ENCODE data around the gene PSD2. TPM values are rescaled to one million over a fixed set of nuclear protein-coding genes. Genes with fewer than 3 reads are reported as not detected.

The PSD2 gene
- total and polyA plus RNA-seq, 2 experiments from 2014 or later = 0.08 to 0.10 TPM

GRCh38 chr5:139861889-139862207, 66.2 kb downstream of the PSD2 start:
- no peak overlapping the region for H3K4me2 ChIP-seq
- Mint-ChIP-seq H3K4me3 (no peak overlapping the region), H3K9me3 (no peaks in the 10 kb centered on the region), H3K27ac (no peak overlapping the region), H3K27me3 (ENCODE audit: insufficient read depth, low read depth, poor library complexity) (peaks cover 8% of the 10 kb centered on the region), H3K36me3 (ENCODE audit: low read depth) (no peaks in the 10 kb centered on the region), H3K4me1 (peaks cover 9% of the 10 kb centered on the region; the same call in 2 of the 3 replicates)
- no peaks in the 10 kb centered on the region for H3K79me2 ChIP-seq (replicated peaks; ENCODE audit: insufficient read depth)
- ATAC-seq (no peak), DNase-seq (ENCODE audit: low spot score) (no peak)
- no peaks in the 10 kb centered on the region; the same call in 1 of the 2 replicates for H3K27me3 ChIP-seq (ENCODE audit: insufficient read depth)
- no peak overlapping the region for H2AFZ ChIP-seq
- TF ChIP-seq, protein P1, sequence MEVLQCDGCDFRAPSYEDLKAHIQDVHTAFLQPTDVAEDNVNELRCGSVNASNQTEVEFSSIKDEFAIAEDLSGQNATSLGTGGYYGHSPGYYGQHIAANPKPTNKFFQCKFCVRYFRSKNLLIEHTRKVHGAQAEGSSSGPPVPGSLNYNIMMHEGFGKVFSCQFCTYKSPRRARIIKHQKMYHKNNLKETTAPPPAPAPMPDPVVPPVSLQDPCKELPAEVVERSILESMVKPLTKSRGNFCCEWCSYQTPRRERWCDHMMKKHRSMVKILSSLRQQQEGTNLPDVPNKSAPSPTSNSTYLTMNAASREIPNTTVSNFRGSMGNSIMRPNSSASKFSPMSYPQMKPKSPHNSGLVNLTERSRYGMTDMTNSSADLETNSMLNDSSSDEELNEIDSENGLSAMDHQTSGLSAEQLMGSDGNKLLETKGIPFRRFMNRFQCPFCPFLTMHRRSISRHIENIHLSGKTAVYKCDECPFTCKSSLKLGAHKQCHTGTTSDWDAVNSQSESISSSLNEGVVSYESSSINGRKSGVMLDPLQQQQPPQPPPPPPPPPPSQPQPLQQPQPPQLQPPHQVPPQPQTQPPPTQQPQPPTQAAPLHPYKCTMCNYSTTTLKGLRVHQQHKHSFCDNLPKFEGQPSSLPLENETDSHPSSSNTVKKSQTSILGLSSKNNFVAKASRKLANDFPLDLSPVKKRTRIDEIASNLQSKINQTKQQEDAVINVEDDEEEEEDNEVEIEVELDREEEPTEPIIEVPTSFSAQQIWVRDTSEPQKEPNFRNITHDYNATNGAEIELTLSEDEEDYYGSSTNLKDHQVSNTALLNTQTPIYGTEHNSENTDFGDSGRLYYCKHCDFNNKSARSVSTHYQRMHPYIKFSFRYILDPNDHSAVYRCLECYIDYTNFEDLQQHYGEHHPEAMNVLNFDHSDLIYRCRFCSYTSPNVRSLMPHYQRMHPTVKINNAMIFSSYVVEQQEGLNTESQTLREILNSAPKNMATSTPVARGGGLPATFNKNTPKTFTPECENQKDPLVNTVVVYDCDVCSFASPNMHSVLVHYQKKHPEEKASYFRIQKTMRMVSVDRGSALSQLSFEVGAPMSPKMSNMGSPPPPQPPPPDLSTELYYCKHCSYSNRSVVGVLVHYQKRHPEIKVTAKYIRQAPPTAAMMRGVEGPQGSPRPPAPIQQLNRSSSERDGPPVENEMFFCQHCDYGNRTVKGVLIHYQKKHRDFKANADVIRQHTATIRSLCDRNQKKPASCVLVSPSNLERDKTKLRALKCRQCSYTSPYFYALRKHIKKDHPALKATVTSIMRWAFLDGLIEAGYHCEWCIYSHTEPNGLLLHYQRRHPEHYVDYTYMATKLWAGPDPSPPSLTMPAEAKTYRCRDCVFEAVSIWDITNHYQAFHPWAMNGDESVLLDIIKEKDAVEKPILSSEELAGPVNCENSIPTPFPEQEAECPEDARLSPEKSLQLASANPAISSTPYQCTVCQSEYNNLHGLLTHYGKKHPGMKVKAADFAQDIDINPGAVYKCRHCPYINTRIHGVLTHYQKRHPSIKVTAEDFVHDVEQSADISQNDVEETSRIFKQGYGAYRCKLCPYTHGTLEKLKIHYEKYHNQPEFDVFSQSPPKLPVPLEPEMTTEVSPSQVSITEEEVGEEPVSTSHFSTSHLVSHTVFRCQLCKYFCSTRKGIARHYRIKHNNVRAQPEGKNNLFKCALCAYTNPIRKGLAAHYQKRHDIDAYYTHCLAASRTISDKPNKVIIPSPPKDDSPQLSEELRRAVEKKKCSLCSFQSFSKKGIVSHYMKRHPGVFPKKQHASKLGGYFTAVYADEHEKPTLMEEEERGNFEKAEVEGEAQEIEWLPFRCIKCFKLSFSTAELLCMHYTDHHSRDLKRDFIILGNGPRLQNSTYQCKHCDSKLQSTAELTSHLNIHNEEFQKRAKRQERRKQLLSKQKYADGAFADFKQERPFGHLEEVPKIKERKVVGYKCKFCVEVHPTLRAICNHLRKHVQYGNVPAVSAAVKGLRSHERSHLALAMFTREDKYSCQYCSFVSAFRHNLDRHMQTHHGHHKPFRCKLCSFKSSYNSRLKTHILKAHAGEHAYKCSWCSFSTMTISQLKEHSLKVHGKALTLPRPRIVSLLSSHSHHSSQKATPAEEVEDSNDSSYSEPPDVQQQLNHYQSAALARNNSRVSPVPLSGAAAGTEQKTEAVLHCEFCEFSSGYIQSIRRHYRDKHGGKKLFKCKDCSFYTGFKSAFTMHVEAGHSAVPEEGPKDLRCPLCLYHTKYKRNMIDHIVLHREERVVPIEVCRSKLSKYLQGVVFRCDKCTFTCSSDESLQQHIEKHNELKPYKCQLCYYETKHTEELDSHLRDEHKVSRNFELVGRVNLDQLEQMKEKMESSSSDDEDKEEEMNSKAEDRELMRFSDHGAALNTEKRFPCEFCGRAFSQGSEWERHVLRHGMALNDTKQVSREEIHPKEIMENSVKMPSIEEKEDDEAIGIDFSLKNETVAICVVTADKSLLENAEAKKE (CRISPR knock-in tag; IDR thresholded peaks at IDR 0.05) = no peak
- TF ChIP-seq EZH2 (IDR thresholded peaks at IDR 0.05; ENCODE audit: low read depth, unreplicated experiment) (no peak), STAT1 (IDR thresholded peaks at IDR 0.05; ENCODE audit: unreplicated experiment) (no peak), ZNF331 (CRISPR knock-in tag; IDR thresholded peaks at IDR 0.05; ENCODE audit: low read depth) (no peak), CREB1 (CRISPR knock-in tag; IDR thresholded peaks at IDR 0.05; ENCODE audit: low read depth) (no peak), NANOG (IDR thresholded peaks at IDR 0.05; ENCODE audit: borderline replicate concordance) (no peak), EZH2phosphoT487 (IDR thresholded peaks at IDR 0.05; ENCODE audit: unreplicated experiment) (no peak)
- TF ChIP-seq, protein P2, sequence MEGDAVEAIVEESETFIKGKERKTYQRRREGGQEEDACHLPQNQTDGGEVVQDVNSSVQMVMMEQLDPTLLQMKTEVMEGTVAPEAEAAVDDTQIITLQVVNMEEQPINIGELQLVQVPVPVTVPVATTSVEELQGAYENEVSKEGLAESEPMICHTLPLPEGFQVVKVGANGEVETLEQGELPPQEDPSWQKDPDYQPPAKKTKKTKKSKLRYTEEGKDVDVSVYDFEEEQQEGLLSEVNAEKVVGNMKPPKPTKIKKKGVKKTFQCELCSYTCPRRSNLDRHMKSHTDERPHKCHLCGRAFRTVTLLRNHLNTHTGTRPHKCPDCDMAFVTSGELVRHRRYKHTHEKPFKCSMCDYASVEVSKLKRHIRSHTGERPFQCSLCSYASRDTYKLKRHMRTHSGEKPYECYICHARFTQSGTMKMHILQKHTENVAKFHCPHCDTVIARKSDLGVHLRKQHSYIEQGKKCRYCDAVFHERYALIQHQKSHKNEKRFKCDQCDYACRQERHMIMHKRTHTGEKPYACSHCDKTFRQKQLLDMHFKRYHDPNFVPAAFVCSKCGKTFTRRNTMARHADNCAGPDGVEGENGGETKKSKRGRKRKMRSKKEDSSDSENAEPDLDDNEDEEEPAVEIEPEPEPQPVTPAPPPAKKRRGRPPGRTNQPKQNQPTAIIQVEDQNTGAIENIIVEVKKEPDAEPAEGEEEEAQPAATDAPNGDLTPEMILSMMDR (conservative IDR thresholded peaks at IDR 0.05; ENCODE audit: low read depth in 2 of 2) = no peak
- no peak overlapping the region for H3K4me3 ChIP-seq
- no peaks in the 10 kb centered on the region for H3K36me3 ChIP-seq (ENCODE audit: insufficient read depth)
- no peaks in the 10 kb centered on the region for H3K9me2 ChIP-seq (ENCODE audit: insufficient read depth)
- no peaks in the 10 kb centered on the region for H3F3A ChIP-seq (replicated peaks; ENCODE audit: low read depth)
- H3K4me1 ChIP-seq (ENCODE audit: insufficient read depth) = 0 out of 2 replicates have a peak, but pooled peaks cover 4% of the 10 kb centered on the region
- H3K27ac ChIP-seq (ENCODE audit: low read depth) = no peak overlapping the region
- H4K20me1 ChIP-seq (replicated peaks; ENCODE audit: insufficient read depth) = no peaks in the 10 kb centered on the region
